ENCODE results near the gene NVL. TPM values are rescaled to one million over a fixed set of nuclear protein-coding genes. Genes with fewer than 3 reads are reported as not detected.
A peak's percentile ranks its signal among the peaks of the same experiment; 100 is the strongest.
"Not testable (repeated sequence)": the region's sequence is repeated elsewhere in the genome, so short reads cannot be mapped to it uniquely, and the experiment has no call there.

Gene NVL
- total and polyA plus RNA-seq, 4 donors: 5.3 to 14.0 (median 11.0) TPM

DNA sequence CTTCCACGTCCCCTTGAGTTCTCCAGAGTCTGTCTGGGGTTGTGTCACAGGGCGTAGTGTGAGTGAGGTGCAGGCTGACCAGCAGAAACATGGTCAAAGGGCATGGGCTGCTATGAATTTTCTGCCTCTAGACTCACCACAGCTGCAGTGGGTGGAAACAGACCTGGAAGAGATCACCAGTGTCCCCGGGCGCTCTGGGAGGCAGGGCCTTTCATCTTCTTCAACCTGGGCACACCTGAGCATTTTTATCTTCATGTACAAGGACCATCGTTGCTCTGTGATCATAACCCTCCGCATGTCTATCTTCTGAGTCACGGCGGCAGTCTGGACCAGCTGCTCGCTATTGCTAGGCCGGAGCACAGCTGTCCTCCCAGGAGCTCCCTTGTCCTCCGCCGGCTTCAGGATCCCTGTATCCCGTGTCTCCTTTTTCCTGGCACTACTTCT lies 117.3 kb downstream of the NVL start (continued):
- TF ChIP-seq, protein P1, sequence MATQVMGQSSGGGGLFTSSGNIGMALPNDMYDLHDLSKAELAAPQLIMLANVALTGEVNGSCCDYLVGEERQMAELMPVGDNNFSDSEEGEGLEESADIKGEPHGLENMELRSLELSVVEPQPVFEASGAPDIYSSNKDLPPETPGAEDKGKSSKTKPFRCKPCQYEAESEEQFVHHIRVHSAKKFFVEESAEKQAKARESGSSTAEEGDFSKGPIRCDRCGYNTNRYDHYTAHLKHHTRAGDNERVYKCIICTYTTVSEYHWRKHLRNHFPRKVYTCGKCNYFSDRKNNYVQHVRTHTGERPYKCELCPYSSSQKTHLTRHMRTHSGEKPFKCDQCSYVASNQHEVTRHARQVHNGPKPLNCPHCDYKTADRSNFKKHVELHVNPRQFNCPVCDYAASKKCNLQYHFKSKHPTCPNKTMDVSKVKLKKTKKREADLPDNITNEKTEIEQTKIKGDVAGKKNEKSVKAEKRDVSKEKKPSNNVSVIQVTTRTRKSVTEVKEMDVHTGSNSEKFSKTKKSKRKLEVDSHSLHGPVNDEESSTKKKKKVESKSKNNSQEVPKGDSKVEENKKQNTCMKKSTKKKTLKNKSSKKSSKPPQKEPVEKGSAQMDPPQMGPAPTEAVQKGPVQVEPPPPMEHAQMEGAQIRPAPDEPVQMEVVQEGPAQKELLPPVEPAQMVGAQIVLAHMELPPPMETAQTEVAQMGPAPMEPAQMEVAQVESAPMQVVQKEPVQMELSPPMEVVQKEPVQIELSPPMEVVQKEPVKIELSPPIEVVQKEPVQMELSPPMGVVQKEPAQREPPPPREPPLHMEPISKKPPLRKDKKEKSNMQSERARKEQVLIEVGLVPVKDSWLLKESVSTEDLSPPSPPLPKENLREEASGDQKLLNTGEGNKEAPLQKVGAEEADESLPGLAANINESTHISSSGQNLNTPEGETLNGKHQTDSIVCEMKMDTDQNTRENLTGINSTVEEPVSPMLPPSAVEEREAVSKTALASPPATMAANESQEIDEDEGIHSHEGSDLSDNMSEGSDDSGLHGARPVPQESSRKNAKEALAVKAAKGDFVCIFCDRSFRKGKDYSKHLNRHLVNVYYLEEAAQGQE (IDR thresholded peaks at IDR 0.05): no peak
- peak; percentile 19 to 43 for TF ChIP-seq RXRA (IDR thresholded peaks at IDR 0.05)
- no peak for TF ChIP-seq EGR1 (IDR thresholded peaks at IDR 0.05; ENCODE audit: low read depth in 2 of 2)

DNA sequence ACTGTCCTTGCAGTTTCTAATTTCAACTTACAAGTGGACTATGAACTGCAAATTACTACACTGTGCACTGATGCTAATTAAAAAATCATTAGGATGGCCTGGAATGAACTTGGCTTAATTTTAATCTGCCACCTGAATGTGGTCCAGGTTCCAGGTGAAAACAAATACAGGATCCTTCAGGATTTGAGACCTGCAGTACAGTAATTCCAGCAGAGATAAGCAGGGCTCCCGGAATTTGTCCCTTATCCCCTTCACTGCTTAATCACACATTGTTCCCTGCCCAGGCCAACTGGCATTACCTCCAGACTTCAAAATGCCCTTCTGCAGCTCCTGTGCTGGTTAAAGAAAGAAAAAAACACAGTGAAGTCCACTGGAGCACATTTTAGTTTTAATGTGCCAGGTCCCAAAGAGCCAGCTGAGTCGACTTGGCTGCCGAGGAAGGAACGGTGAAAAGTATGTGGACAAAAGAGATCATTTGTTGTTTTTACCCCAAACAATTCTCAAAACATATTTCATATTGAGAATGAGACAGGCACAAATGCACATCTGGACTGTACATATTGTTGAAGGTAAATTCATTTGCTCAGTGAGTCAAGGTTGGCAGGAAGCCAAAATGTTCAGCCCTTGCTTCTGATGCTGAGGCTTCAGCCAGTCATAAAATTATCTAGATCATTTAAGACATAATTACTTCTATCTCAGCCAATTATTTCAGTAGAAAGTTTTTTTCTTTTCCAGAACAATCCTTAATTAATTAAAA lies 118.6 kb downstream of the NVL start:
- Histone ChIP-seq H3K9me3 (ENCODE audit: control insufficient read depth in 4 of 4, low read length in 3 of 4) (no peaks in the 10 kb centered on the region), H3K27ac (ENCODE audit: low read depth in 1 of 2, low read length in 2 of 2) (peak overlapping the region in 1 of 2 donors; percentile 37), H3K4me1 (ENCODE audit: control insufficient read depth in 4 of 4, insufficient read depth in 4 of 4, low read length in 3 of 4) (peaks cover 2 to 20% (median 19%) of the 10 kb centered on the region in 4 donors), H3K4me3 (ENCODE audit: low read depth in 1 of 3, low read length in 3 of 3) (no peak overlapping the region), H3K9ac (ENCODE audit: low read depth in 1 of 2, low read length in 2 of 2) (no peak overlapping the region), H3K27me3 (ENCODE audit: control insufficient read depth in 4 of 4, insufficient read depth in 4 of 4, low read length in 3 of 4) (no peaks in the 10 kb centered on the region), H3K36me3 (ENCODE audit: control insufficient read depth in 4 of 4, insufficient read depth in 3 of 4, low read depth in 1 of 4, low read length in 3 of 4) (no peaks in the 10 kb centered on the region)
- TF ChIP-seq RXRA (IDR thresholded peaks at IDR 0.05) (peak in 1 of 2 donors; percentile 27), HNF4A (conservative IDR thresholded peaks at IDR 0.05) (peak; percentile 33 to 34), YY1 (IDR thresholded peaks at IDR 0.05) (no peak)
- TF ChIP-seq, protein P1 (IDR thresholded peaks at IDR 0.05): no peak
- no peak for DNase-seq (ENCODE audit: low spot score)
- WGBS: 30% methylated on average over 4 of the region's 4 CpGs

DNA sequence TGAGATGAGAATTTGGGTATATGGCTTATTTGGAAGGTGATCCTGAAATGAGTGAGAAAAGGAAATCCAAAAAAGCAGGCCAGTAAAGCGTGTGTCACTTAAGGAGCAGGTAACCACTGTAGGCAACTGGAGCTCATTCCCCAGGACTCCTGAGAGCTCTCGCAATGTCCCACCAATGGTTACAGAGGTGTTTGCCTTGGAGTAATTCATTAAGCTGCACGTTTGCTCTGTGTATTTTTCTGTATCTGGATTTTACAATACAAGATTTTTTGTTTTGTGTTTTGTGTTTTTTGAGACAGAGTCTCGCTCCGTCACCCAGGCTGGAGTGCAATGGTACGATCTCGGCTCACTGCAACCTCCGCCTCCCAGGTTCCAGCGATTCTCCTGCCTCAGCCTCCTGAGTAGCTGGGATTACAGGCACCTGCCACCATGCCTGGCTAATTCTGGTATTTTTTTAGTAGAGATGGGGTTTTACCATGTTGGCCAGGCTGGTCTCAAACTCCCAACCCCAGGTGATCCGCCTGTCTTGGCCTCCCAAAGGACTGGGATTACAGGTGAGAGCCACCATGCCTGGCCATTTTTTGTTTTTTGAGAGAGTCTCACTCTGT lies 123.9 kb downstream of the NVL start:
- DNase-seq (ENCODE audit: low spot score); H3K4me3 ChIP-seq (ENCODE audit: low read depth in 1 of 3, low read length in 3 of 3); H3K9ac ChIP-seq (ENCODE audit: low read depth in 1 of 2, low read length in 2 of 2); H3K36me3 ChIP-seq (ENCODE audit: control insufficient read depth in 4 of 4, insufficient read depth in 3 of 4, low read depth in 1 of 4, low read length in 3 of 4); H3K9me3 ChIP-seq (ENCODE audit: control insufficient read depth in 4 of 4, low read length in 3 of 4); H3K27me3 ChIP-seq (ENCODE audit: control insufficient read depth in 4 of 4, insufficient read depth in 4 of 4, low read length in 3 of 4): not testable (repeated sequence)
- Histone ChIP-seq H3K27ac (ENCODE audit: low read depth in 1 of 2, low read length in 2 of 2) (peak overlapping the region; percentile 28 to 46), H3K4me1 (ENCODE audit: control insufficient read depth in 4 of 4, insufficient read depth in 4 of 4, low read length in 3 of 4) (peaks cover 2 to 26% (median 23%) of the 10 kb centered on the region in 4 donors)
- WGBS: 61% methylated on average over 10 of the region's 10 CpGs
